Measurements from ENCODE around the gene PTPRN2. TPM values are rescaled to one million over a fixed set of nuclear protein-coding genes. Genes with fewer than 3 reads are reported as not detected.

PTPRN2 gene
- total RNA-seq, 2 donors from 2014 or later, result 0.35 to 0.61 TPM

GRCh38 chr7:158137516-158138328, 449.9 kb downstream of the PTPRN2 start:
- Mint-ChIP-seq H3K27ac (no peak overlapping the region), H3K9me3 (no peaks in the 10 kb centered on the region), H3K36me3 (no peaks in the 10 kb centered on the region)
- ATAC-seq, result no peak
- DNase-seq (ENCODE audit: low spot score in 2 of 2), result peak in 1 of 2 donors; percentile 28

GRCh38 chr7:158135931-158136330, 451.7 kb downstream of the PTPRN2 start:
- H3K27ac Mint-ChIP-seq, result no peak overlapping the region
- no peak for DNase-seq (ENCODE audit: low spot score in 2 of 2)
- ATAC-seq, result no peak
- H3K9me3 Mint-ChIP-seq, result no peaks in the 10 kb centered on the region
- H3K36me3 Mint-ChIP-seq, result no peaks in the 10 kb centered on the region

- Mint-ChIP-seq H3K36me3 (no peaks in the 10 kb centered on the region), H3K27ac (no peak overlapping the region), H3K9me3 (no peaks in the 10 kb centered on the region)
- no peak for ATAC-seq
- no peak for DNase-seq (ENCODE audit: low spot score in 2 of 2)
Observed at GRCh38 chr7:158134824-158135223, 452.8 kb downstream of the PTPRN2 start.

GRCh38 chr7:158133515-158134271, 453.9 kb downstream of the PTPRN2 start:
- H3K36me3 Mint-ChIP-seq, result no peaks in the 10 kb centered on the region
- H3K9me3 Mint-ChIP-seq, result no peaks in the 10 kb centered on the region

GRCh38 chr7:158133057-158133456, 454.6 kb downstream of the PTPRN2 start:
- DNase-seq (ENCODE audit: low spot score in 2 of 2), result peak in 1 of 2 donors; percentile 47
- Mint-ChIP-seq H3K36me3 (no peaks in the 10 kb centered on the region), H3K27ac (no peak overlapping the region), H3K9me3 (no peaks in the 10 kb centered on the region)
- ATAC-seq, result no peak

More at GRCh38 chr7:158133515-158134271, 453.9 kb downstream of the PTPRN2 start:
- peak in 1 of 2 donors; percentile 47 for DNase-seq (ENCODE audit: low spot score in 2 of 2)
- no peak for ATAC-seq
- no peak overlapping the region for H3K27ac Mint-ChIP-seq

GRCh38 chr7:158130023-158130409, 457.6 kb downstream of the PTPRN2 start:
- Mint-ChIP-seq H3K27ac (no peak overlapping the region), H3K36me3 (no peaks in the 10 kb centered on the region), H3K9me3 (no peaks in the 10 kb centered on the region)
- ATAC-seq, result no peak
- DNase-seq (ENCODE audit: low spot score in 2 of 2), result no peak

GRCh38 chr7:158129037-158130022, 458.3 kb downstream of the PTPRN2 start:
- no peak for ATAC-seq
- no peak overlapping the region for H3K27ac Mint-ChIP-seq
- peaks cover 0 to 3% of the 10 kb centered on the region in 2 donors for H3K9me3 Mint-ChIP-seq
- H3K36me3 Mint-ChIP-seq, result peaks cover 0 to 4% of the 10 kb centered on the region in 2 donors
- DNase-seq (ENCODE audit: low spot score in 2 of 2), result peak in 1 of 2 donors; percentile 4

GRCh38 chr7:158128572-158128971, 459.1 kb downstream of the PTPRN2 start:
- no peak for ATAC-seq
- peaks cover 0 to 6% of the 10 kb centered on the region in 2 donors for H3K36me3 Mint-ChIP-seq
- DNase-seq (ENCODE audit: low spot score in 2 of 2), result no peak
- H3K9me3 Mint-ChIP-seq, result peaks cover 0 to 3% of the 10 kb centered on the region in 2 donors
- no peak overlapping the region for H3K27ac Mint-ChIP-seq

- DNase-seq (ENCODE audit: low spot score in 2 of 2) (no peak), ATAC-seq (no peak)
- Mint-ChIP-seq H3K9me3 (peaks cover 0 to 3% of the 10 kb centered on the region in 2 donors), H3K36me3 (peaks cover 0 to 6% of the 10 kb centered on the region in 2 donors), H3K27ac (no peak overlapping the region)
Observed at GRCh38 chr7:158127241-158127640, 460.4 kb downstream of the PTPRN2 start.

- DNase-seq (ENCODE audit: low spot score in 2 of 2), result no peak
- Mint-ChIP-seq H3K9me3 (peaks cover 0 to 3% of the 10 kb centered on the region in 2 donors), H3K36me3 (peaks cover 0 to 6% of the 10 kb centered on the region in 2 donors), H3K27ac (no peak overlapping the region)
- ATAC-seq, result no peak
Observed at GRCh38 chr7:158126661-158127060, 461.0 kb downstream of the PTPRN2 start.

- H3K36me3 Mint-ChIP-seq, result peaks cover 0 to 6% of the 10 kb centered on the region in 2 donors
- ATAC-seq (no peak), DNase-seq (ENCODE audit: low spot score in 2 of 2) (peak in 1 of 2 donors; percentile 11)
- peaks cover 3 to 5% of the 10 kb centered on the region in 2 donors for H3K9me3 Mint-ChIP-seq
- H3K27ac Mint-ChIP-seq, result no peak overlapping the region
Observed at GRCh38 chr7:158125721-158126120, 461.9 kb downstream of the PTPRN2 start.

GRCh38 chr7:158125091-158125490, 462.5 kb downstream of the PTPRN2 start:
- DNase-seq (ENCODE audit: low spot score in 2 of 2) (peak in 1 of 2 donors; percentile 35), ATAC-seq (no peak)
- peaks cover 0 to 6% of the 10 kb centered on the region in 2 donors for H3K36me3 Mint-ChIP-seq
- H3K27ac Mint-ChIP-seq, result no peak overlapping the region
- peaks cover 3 to 7% of the 10 kb centered on the region in 2 donors for H3K9me3 Mint-ChIP-seq

GRCh38 chr7:158124671-158125079, 462.9 kb downstream of the PTPRN2 start:
- Mint-ChIP-seq H3K27ac (peak overlapping the region in 1 of 2 donors; percentile 9), H3K9me3 (peaks cover 3 to 10% of the 10 kb centered on the region in 2 donors), H3K36me3 (peaks cover 0 to 6% of the 10 kb centered on the region in 2 donors)
- peak in 1 of 2 donors; percentile 26 for DNase-seq (ENCODE audit: low spot score in 2 of 2)
- no peak for ATAC-seq

- DNase-seq (ENCODE audit: low spot score in 2 of 2), result no peak
- Mint-ChIP-seq H3K27ac (no peak overlapping the region), H3K9me3 (peaks cover 7 to 16% of the 10 kb centered on the region in 2 donors), H3K36me3 (peaks cover 6 to 7% of the 10 kb centered on the region in 2 donors)
- ATAC-seq, result no peak
Observed at GRCh38 chr7:158123753-158124152, 463.9 kb downstream of the PTPRN2 start.

- peaks cover 7 to 16% of the 10 kb centered on the region in 2 donors for H3K9me3 Mint-ChIP-seq
- H3K36me3 Mint-ChIP-seq, result peaks cover 6 to 8% of the 10 kb centered on the region in 2 donors
- DNase-seq (ENCODE audit: low spot score in 2 of 2), result peak in 1 of 2 donors; percentile 11
- H3K27ac Mint-ChIP-seq, result no peak overlapping the region
- ATAC-seq, result no peak
Observed at GRCh38 chr7:158123214-158123613, 464.4 kb downstream of the PTPRN2 start.

GRCh38 chr7:158121441-158122045, 466.1 kb downstream of the PTPRN2 start:
- DNase-seq (ENCODE audit: low spot score in 2 of 2) (peak in 1 of 2 donors; percentile 33), ATAC-seq (no peak)
- no peak overlapping the region for H3K27ac Mint-ChIP-seq
- H3K9me3 Mint-ChIP-seq, result peaks cover 17 to 26% of the 10 kb centered on the region in 2 donors
- peaks cover 6 to 17% of the 10 kb centered on the region in 2 donors for H3K36me3 Mint-ChIP-seq
